HG03442 (cell line): ENCODE results near the gene NLRP12.
"Not testable (repeated sequence)": the region's sequence is repeated elsewhere in the genome, so short reads cannot be mapped to it uniquely, and the experiment has no call there.

ENCODE experiments used
- ATAC-seq: cut with Tn5 transposase; IDR thresholded peaks from one replicate; pipeline ENCODE4 v1.9.1; 2021; ENCODE audit warnings: mild to moderate bottlenecking, moderate library complexity; ENCODE audit not compliant: unreplicated experiment

NLRP12 gene

DNA sequence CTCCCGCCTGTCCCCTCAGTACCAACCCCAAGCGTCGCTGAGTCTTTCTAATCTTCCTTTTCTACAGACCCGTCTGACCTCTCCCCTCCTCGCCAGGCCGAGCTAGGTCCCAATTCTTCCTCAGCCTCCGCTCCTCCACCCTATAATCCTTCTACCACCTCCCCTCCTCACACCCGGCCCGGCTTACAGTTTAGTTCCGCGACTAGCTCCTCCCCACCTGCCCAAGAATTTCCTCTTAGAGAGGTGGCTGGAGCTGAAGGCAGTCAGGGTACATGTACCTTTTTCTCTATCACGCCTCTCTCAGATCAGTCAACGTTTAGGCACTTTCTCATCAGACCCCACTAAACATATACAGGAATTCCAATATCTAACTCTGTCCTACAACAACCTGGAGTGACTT is 8.7 kb upstream of the NLRP12 start:
- ATAC-seq, result not testable (repeated sequence)

- ATAC-seq, result no peak
These were observed 4.4 kb upstream of the NLRP12 start for GRCh38 chr19:53828531-53828930.

DNA sequence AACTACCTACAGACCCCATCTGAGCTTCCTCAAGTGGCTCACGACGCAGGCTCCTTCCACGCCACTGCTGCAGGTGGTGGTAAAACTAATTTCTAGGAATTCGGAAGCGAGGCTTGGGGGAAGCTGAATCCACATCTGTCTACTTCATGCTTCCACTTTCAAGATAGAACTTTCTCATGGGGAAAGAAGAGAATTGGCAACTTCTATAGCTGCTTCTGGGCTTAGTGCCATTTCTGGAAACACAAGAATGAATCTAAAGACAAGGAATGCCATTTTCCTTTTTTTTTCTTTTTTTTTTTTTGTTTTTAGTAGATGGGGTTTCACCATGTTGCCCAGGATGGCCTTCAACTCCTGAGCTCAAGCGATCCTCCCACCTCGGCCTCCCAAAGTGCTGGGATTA is 2.8 kb upstream of the NLRP12 start:
- no peak for ATAC-seq

- no peak for ATAC-seq
These were observed 564 bp downstream of the NLRP12 start for GRCh38 chr19:53823380-53824120.

GRCh38 chr19:53819861-53820260 is 4.3 kb downstream of the NLRP12 start:
- ATAC-seq, result no peak

DNA sequence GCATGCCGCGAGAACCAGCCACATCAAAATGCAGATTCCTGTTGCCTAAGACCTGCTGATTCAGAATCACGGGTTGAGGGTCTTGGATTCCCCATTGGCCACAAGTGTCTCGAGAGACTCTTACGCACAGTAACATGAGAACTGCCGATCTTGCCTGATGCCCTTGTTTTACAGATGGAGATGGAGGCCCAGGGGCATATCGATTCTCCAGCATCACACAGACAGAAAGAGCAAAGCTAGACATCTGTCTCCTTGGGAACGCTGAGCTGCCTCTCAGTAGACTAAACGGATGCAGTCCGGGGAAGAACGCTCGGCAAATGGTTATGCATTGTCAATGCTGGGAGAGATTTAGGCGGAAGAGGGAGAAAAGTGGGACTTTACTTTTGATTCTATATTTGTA is 5.4 kb downstream of the NLRP12 start:
- no peak for ATAC-seq

DNA sequence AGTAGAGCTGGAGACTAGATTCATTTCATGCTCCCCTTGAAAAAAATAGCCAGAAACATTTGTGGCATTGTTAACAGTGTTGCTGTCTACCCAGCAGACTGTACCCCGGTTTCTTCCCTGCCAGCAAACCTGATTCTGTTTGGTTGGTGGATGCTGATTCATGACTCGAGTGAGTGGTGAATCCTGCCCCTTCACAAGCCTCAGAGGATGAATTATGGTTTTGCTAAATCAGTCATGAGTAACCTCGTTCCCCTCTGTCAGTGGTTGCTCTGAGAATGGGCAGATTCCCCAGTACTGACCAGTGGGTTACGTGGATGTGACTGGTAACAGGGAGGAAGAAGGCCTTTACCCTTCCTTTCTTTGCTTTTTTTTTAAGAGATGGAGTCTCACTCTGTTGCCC is 10.1 kb downstream of the NLRP12 start:
- ATAC-seq, result no peak

DNA sequence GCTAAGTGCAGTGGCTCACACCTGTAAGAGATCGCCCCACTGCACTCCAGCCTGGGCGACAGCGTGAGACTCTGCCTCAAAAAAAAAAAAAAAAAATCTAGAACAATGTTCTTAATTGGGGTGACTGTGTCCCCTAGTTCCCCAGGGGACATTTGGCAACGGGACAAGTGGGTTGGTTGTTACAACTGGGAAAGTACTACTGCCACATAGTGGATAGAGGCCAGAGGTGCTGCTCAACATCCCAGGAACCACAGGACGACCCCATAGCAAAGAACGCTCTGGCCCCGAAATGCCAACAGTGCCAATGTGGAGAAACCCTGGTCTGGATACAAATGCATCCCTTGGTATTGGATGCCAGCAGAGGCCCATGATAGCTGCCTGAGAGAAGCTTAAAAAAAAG is 11.8 kb downstream of the NLRP12 start:
- no peak for ATAC-seq

GRCh38 chr19:53810891-53811290 is 13.2 kb downstream of the NLRP12 start:
- no peak for ATAC-seq

DNA sequence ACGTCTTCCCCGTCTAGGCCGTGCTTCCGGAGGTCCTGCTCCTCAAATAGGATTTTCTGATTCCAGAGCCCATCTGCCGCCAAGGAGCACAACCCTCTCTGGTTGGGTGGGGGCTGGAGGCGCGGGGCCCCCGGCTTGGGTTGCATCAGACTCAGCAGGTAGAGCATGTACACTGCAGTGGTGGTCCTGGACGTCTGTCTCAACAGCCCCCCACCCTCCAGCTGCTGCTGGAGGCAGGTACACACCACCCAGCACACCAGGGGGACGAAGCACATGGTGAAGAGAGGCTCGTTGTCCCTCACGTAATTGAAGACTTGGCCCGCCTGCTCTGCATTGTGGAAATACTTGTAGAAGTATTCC is 13.9 kb downstream of the NLRP12 start:
- no peak for ATAC-seq

GRCh38 chr19:53809518-53810186 is 14.5 kb downstream of the NLRP12 start:
- no peak for ATAC-seq

DNA sequence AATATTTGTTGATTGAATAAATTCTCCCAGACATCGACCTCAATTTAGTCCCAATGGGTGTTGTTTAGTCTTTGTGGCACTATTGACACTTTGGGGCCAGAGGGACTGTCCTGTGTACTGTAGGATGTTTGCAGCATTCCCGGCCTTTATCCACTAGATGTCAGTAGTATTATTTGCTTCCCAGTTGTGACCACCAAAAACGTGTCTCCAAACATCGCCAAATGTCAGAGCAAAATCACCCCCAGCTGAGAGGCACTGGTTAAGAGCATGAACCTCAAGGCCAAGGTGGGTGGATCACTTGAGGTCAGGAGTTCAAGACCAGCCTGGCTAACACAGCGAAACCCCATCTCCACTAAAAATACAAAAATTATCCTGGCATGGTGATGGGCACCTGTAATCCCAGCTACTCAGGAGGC is 15.4 kb downstream of the NLRP12 start:
- ATAC-seq, result no peak

DNA sequence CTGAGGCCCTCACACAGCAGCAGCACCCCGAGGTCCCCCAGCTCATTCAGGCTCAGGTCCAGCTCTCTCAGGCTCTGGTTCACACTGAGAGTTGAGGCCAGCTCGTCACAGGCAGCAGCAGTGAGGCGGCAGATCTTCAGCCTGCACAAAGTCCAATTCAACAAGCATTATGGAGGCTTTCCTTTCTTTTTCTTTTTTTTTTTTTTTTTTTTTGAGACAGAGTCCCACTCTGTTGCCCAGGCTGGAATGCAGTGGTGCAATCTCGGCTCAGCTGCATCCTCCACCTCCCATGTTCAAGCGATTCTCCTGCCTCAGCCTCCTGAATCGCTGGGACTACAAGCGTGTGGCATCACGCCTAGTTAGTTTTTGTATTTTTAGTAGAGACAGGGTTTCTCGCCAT is 22.9 kb downstream of the NLRP12 start:
- no peak for ATAC-seq

- ATAC-seq, result no peak
These were observed 29.1 kb downstream of the NLRP12 start for GRCh38 chr19:53795019-53795418.

GRCh38 chr19:53792721-53793433 is 31.2 kb downstream of the NLRP12 start:
- peak; percentile 70 for ATAC-seq

GRCh38 chr19:53789708-53790678 is 34.1 kb downstream of the NLRP12 start:
- ATAC-seq, result no peak

GRCh38 chr19:53787266-53787665 is 36.8 kb downstream of the NLRP12 start:
- no peak for ATAC-seq

DNA sequence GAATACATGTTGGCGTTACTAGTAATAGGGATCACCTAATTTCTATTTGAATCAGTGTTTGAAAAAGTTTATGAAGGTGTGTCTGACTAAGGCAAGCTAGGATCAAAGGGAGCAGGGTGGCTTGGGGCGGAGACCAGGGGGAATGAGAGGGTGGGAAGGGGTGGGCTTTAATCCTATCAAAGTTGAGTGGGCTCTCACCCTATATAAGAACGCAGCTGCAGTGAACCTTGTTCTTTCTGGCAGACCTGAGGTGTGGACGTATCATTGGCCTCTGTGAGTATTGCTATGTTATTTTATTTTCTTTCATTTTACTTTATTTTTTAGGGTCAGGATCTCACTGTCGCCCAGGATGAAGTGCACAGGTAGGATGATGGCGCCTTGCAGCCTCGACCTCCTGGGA is 37.4 kb downstream of the NLRP12 start:
- no peak for ATAC-seq

DNA sequence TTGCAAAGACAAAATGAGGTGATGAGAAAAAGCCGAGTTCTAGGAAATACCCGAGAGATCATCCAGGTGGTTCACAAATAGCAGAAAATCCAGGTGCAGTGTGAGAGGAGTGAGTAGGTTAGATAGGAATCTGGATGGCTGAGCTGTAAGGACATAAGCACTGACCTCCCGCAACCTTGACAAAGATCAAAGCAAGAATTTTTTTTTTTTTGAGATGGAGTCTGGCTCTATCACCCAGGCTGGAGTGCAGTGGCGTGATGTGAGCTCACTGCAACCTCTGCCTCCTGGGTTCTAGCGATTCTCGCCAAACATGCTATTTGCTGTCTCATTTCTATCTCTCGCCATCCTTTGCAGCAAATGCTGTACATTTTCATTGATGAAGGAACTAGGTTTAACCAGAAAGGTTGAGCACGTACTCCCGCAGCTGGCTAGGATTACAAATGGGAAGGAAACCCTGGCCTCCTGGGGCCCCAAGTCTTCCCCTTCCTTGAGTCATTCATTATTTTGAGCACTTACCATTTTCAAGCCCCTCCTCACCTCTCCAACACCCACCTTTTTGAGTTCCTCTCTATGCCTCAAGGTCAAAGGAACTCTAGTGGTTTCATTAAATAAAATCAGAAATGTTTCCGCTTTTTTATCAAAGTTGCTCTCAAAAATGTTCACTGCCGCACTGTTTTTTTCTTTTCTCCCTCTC is 38.8 kb downstream of the NLRP12 start:
- ATAC-seq, result no peak

GRCh38 chr19:53782698-53783097 is 41.4 kb downstream of the NLRP12 start:
- ATAC-seq, result no peak
